HG03060 (cell line): Measurements from ENCODE around the gene ICA1L.
"Not testable (repeated sequence)": the region's sequence is repeated elsewhere in the genome, so short reads cannot be mapped to it uniquely, and the experiment has no call there.

Experiments
- ATAC-seq: cut with Tn5 transposase; IDR thresholded peaks from one replicate; pipeline ENCODE4 v1.9.1; 2021; ENCODE audit warnings: low read depth, moderate number of reproducible peaks; ENCODE audit not compliant: unreplicated experiment

Gene ICA1L

DNA sequence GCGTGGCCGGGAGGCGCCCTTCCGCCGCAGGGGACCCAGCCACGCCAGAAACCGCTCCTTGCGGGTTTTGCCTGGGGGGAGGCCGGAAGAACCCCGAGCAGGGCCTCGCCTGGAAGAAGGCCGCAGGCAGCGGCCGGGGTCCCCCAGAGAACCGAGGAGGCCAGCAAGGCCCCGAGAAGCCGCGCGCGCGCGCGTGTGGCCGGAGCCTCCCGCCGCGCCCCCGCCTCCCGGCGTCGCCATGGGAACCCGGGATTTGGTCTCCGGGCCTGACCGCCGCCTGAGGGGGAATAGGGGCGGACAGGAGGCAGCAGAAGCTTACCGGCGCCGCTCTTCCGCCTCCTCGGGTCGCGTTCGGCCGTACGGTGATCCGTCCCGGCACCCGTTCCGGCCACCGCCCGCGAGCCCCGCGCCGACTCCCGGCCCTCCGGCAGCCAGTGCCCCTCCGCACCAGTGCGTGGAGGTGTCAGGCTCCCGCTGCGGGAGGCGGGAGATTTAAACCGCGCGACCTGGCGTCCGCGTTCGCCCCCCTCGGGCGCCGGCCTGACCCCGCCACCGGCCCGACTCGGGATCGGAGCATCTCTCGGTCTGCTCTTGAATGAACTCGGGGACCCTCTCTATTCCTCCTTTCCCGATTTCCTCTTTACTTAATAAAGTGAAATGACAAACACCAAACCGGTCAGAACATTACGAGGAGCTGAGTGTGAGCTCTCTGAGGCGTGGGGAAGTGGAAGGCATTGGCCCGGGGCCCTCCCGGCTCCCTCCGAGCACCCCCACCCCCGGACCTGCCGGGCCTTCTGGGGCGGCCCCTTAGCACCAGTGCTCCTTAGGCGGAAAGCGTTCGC is at the start of gene ICA1L:
Gene ICA1L (minus strand): TSS at position 467 of the 842 bp plus-strand sequence. CDS start 42,757 bp downstream, outside the sequence.
- ATAC-seq: no peak

DNA sequence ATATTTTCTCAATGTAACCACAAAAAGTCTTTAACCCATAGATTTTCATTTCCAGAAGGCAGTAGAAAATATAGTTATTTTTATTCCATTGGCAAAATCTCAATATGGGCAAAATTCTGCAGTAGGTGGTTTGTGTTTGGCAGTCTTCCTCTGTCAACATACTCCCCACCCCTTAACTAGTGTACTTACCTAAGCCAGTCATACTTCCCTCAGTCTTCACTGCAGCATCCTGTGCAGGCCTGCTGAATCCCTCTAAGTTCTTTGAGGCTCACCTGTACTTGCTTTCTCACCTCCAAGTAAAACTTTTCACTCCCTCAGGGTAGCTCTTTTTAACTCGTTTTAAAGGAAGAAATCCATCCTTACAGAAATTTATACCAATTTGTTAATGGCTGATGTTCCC is 47.3 kb upstream of the ICA1L start:
- no peak for ATAC-seq

DNA sequence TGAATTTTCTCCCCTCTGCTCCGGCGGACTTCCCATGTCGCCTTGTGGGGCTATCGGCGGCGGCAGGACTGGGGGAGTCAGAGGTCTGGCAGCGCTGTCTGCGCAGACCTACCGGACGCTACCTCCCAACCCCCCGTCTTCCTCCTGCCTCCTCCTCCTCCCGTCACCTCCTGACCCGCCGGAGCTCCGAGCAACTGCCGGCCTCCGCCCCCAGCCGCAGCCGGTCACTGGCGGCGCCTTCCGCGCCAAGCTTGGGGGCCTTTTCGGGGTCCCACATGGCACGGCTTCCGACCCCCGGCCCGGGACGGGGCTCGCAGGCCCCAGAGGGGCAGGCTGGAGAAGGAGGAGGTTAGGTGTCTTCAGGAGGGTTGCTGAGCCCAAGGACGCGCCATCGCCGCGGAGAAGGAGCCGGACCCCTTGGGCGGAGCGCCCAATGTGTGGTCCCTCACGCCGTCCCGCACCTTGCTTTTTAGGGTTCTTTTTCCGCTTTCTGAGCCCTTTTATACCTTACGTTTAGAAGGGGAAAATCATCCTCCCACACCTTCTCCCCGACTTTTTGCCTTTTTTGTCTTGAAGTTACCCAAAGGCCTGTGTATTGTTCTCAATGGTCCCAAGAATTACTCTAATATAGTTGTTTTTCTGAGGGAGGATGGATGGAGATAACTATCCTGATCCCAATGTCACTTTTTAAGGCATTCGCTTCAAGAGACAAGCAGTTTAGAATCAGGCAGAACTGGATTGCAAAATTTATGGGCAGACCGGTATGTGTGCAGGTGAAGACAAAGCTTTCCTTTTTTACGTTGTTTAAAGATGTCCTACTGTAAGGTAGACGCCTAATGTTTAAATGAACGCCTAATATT is 41.0 kb upstream of the ICA1L start:
- peak; percentile 19 for ATAC-seq

DNA sequence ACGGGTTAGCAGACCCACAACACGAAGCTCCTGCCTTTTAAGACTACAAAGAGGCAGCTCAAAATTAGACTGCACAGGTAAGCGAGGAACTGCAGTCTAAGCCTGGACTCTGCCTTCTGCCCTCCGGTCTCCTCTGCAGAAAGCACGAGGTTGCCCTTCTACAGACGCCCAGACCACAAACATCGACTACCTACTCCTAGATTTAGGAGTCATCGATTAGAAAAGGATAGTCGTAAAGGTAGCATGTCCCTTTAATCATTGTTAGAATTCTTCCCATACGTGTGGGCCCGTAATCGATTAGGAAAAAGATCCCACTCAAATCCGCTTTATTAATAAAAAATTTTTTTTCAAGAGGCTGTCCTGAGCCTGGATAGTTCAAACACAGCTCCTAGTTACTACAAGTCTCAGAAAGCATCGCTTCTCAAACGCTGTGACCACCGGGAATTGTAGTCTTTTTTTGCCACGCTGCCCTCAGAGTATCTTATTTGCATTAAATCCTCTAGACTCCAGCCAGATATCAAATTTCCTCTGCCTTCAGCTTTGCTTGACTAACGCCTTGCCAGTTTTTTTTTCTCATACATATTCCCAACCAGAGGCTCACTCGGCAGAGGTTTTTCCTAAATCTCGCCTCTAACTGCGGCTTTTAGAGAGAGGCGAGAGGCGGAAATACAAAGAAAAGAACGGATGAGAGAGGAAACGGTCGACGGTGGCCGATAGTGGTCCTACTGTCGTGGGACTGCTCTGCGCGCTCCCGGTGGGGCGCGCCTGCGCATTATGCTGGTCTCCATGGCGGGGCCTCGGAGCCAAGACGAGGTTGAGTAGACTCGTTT is 40.2 kb upstream of the ICA1L start, which contains the start of the genes CARF and WDR12:
Gene CARF (plus strand): TSS at position 764 of the 830 bp plus-strand sequence. CDS start 29,628 bp downstream, outside the sequence.
Gene WDR12 (minus strand): TSS at position 162 of the 830 bp plus-strand sequence. CDS start 197 bp downstream, outside the sequence.
- peak; percentile 57 for ATAC-seq

DNA sequence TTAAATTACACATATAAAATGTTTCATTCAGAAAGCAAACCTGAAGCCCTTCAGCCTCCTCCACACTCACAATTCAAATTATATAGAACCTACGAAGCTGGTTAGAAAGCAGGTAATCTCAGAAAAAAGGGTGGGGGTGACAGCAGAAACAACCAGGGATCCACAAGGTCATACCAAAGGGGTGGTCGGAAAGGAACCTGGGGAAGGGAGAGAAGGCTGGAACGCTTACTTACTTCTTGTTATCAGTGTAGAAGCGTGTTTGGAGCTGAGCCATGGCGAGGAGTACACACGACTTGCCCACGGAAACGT is 39.6 kb upstream of the ICA1L start:
- peak; percentile 8 for ATAC-seq

DNA sequence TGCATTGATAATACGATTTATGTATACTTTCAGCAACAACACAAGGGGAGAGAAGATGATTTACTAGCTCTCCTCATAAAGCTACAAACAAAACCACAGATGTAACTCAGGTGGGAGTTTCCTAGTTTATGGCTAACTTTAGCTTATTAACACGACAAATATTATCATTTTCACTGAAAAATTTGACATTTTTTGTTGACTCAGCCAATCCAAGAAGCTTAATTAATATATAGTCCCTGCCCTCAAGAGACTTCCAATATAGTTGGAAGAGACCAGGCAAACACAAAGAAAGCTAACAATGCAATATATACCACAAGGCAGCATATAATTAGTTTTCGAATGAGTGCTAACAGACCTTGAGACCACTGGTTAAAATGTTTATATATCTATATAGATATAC is 39.1 kb upstream of the ICA1L start:
- ATAC-seq: no peak

DNA sequence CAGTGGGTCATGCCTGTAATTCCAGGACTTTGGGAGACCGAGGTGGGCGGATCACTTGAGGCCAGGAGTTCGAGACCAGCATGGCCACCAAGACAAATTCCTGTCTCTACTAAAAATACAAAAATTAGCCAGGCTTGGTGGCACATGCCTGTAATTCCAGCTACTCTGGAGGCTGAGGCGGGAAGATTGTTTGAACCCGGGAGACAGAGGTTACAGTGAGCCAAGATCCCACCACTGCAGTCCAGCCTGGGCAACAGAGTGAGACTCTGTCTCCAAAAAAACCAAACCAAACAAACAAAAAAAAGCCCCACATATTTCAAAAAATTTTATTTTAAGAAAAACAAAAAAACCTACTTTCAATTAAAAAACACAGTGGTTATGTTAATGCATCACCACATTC is 38.7 kb upstream of the ICA1L start:
- not testable (repeated sequence) for ATAC-seq

DNA sequence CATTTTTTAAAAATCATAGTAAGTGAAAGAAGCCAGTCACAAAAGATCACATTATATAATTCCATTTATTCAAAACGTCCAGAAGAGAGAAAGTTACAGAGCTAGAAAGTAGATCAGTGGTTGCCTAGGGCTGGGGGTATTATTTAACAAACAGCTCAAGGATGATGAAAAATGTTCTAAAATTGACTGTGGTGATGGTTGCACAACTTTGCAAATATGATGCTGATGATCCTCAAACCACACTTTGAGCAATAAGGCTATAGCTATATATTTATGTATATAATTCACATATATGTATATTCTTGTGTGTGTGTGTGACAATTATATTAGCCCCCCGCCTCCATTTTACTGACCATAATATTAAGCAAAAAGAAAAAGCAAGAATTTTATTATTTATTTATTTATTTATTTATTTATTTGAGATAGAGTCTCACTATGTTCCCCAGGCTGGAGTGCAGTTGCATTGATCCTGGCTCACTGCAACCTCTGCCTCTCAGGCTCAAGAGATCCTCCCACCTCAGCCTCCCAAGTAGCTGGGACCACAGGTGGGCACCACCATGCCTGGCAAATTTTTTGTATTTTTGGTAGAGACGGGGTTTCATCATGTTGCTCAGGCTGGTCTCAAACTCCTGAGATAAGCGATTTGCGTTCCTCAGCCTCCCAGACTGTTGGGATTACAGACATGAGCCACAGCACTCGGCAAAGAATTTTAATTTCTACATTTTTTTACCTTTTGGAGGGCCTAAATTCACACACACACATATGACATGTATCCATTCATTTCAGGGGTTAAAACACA is 38.0 kb upstream of the ICA1L start:
- no peak for ATAC-seq

DNA sequence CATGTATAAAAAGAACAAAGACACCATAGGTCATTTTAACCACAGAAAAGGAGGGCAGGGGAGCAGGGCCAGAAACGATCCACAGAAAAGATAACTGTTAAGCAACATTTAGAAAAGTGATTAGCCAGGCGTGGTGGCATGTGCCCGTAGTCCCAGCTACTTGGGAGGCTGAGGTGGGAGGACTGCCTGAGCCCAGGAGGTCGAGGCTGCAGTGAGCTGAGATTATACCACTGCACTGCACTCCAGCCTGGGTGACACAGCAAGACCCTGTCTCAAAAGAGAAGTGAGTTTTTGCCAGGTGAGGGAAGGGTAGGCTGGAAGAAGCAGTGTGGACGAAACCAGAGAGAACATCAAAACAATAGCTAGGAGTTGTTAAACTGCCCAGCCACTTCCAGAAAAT is 36.6 kb upstream of the ICA1L start:
- ATAC-seq: no peak

DNA sequence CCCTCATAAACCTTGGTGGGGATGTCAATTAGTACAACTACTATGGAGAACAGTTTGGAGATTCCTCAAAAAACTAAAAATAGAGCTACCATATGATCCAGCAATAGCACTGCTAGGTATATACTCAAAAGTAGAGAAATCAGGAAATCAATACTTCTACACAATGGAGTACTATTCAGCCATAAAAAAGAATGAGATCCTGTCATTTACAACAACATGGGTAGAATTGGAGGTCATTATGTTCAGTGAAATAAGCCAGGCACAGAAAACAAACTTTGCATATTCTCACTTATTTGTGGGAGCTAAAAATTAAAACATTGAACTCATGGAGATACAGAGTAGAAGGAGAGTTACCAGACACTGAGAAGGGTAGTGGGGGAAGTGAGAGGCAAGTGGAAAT is 33.9 kb upstream of the ICA1L start:
- ATAC-seq: not testable (repeated sequence)

DNA sequence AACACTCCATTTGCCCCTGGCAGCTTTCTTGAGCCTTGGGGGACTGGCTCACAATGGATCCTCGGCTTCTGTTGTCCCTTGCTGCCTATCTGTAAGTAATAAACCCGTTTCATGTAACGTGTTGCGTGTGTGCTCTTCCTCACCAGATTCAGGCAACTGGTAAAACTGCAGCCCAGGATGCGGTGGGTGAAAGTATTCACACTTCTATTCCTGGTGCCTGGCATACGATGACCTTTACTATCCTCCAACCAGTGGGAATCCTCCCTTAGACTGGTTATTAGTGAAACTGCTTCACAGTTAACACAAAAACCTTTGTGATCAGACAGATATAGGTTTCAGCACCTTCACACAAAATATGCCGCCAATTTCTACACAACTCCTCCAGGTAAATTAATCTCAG is 13.6 kb upstream of the ICA1L start:
- no peak for ATAC-seq

DNA sequence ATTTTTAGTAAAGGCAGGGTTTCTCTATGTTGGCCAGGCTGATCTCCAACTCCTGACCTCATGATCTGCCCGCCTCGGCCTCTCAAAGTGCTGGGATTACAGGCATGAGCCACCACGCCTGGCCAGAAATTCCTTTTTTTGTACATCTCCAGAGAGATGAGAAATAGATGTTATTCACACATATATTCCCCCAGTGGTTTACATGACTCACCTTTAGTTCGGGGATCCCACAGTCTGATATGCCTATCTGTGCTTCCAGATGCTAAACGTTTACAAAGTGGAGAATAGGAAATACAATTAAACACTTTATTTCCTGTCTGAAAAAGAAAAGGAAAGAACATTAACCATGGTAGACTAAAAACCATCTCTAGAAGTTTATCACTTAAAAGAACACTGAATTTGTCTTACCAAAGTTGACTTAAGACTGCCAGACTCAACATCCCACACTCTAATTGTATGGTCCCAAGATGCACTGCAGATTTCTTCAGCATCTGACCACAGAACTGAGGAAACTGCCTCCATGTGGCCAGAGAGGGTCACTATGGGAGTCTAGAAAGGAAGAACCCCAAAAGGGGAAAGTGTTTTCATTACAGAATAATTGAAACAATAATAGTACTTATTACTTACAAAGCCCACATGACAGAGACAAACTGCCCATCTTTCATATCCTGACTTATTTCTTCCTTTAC is 12.6 kb upstream of the ICA1L start:
- ATAC-seq: no peak

DNA sequence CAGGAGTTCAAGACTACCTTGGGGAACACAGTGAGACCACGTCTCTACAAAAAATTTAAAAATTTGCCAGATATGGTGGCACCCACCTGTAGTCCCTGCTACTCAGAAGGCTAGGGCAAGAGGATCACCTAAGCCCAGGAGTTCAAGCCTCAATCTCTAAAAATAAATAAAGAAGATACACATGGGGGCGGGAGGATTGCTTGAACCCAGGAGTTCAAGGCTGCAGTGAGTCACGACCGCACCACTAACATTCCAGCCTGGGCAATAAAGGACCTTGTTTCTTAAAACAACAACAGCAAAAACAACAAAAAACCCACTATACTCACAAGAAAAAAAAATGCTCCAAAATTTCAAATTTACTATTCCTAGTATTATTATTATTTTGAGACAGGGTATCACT is 10.0 kb upstream of the ICA1L start:
- no peak for ATAC-seq

DNA sequence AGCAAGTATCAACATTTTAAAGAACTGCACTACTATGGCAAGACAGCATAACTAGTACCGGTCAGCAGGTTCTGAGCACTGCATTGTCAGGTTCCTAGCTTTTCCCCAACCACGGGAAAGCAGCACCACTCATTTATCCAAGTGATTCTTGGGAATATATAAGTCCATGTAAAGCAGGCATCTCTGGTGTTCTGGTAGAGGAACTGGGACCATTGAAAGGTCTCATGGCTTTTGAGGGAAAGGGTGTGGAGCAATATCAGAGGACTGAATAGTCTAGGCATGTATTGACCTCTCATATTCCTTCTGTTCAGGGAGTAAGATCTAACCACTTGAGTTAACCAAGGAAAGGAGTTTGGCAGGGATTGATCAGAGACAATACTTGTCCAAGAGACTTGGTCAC is 6.1 kb upstream of the ICA1L start:
- no peak for ATAC-seq

DNA sequence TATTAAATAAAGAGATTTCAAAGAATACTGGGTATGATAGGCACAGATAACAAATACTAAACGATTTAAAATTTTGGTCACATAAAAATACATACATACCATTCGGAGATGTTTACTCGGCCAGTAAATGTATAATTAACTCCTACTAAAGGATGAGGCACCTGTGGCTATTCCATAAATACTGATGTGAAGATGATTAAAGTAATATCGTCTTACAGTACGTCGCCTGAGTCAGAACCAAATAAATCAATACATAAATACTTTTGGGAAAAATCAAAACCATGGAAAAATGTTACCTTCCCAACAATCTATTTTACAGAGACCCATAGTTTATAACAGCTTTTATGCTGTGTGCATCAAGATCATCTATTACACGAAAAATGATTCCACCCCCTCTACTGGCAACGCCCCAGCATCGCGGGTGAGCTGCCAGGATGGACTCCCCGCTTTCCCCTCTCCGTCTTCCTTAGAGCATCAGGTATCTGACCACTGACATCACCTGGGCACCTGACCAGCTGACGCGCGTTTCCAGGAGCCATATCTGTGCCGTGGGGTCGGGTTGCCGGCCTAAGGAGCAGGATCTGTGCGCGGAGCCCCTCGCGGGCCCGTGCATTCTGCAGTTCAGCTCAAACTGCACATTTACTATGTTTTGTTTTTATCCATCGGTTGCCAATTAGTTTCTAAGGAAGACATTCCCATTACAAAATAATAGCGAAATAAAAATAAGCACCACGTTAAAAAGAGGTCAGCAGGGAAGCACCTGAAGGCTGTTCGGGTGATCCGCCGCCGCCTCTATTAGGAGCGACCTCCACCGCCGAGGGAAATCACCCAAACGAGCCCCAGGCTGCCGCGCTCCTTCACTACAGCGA is 901 bp downstream of the ICA1L start:
- no peak for ATAC-seq

DNA sequence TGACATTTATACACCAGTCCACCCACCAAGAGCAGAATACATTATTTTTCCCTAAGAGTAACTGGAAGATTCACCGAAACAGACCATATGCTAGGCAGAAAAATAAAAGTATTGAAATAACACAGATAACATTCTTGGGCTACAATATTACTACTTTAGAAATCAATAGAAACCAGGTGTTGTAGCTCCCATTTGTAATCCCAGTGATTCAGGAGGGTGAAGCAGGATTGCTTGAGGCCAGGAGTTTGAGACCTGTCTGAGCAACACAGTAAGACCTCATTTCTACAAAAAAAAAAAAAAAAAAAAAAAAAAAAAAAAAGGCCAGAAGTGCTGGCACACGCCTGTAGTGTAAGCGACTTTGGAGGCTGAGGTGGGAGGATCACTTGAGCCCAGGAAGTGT is 9.6 kb downstream of the ICA1L start:
- ATAC-seq: no peak

DNA sequence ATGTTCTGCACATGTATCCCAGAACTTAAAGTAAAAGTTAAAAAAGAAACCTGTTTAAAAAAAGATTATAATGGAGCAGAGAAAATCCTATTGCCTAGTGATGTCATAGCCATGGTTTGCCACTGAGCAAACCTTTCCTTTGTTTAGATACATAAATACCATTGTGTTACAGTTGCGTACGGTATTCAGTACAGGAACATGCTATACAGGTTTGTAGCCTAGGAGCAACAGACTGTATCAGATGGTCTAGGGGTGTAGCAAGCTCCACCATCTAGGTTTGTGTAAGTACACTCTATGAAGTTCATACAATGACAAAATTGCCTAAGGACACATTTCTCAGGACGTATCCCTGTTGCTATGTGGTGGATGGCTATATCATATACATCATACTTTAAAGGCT is 13.0 kb downstream of the ICA1L start:
- ATAC-seq: no peak

DNA sequence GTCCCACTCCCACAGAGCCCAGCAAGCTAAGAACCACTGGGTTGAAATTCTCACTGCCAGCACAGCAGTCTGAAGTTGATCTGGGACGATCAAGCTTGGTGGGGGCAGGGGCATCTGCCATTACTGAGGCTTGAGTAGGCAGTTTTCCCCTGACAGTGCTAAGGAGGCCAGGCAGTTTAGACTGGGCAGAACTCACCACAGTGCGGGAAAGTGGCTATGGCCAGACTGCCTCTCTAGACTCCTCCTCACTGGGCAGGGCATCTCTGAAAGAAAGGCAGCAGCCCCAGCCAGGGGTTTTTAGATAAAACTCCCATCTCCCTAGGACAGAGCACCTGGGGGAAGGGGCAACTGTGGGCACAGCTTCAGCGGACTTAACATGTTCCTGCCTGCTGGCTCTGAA is 22.2 kb downstream of the ICA1L start:
- not testable (repeated sequence) for ATAC-seq
